ENCODE measurements around the gene NKAIN2.

GRCh38 chr6:123777563-123777962 lies 26.1 kb upstream of the NKAIN2 start:
- TF ChIP-seq CTCF (IDR thresholded peaks at IDR 0.05) (no peak), POLR2AphosphoS5 (IDR thresholded peaks at IDR 0.05) (no peak)

Data from breast epithelium (tissue), 3 donors.